Measurements from ENCODE around the gene UBASH3A.
"Not testable (repeated sequence)": the region's sequence is repeated elsewhere in the genome, so short reads cannot be mapped to it uniquely, and the experiment has no call there.

Gene UBASH3A

GRCh38 chr21:42406201-42406621 is 2.5 kb downstream of the UBASH3A start:
- TF ChIP-seq CTCF (IDR thresholded peaks at IDR 0.05; ENCODE audit: low read depth, low read length) = no peak

GRCh38 chr21:42406866-42407265 is 3.2 kb downstream of the UBASH3A start:
- no peak for TF ChIP-seq CTCF (IDR thresholded peaks at IDR 0.05; ENCODE audit: low read depth, low read length)
- no peak for DNase-seq (ENCODE audit: extremely low read depth, low read depth)

More at GRCh38 chr21:42406201-42406621, 2.5 kb downstream of the UBASH3A start:
- no peak for DNase-seq (ENCODE audit: extremely low read depth, low read depth)

- no peak for DNase-seq (ENCODE audit: extremely low read depth, low read depth)
- TF ChIP-seq CTCF (IDR thresholded peaks at IDR 0.05; ENCODE audit: low read depth, low read length) = no peak
Measured at GRCh38 chr21:42407476-42407875, 3.8 kb downstream of the UBASH3A start.

- DNase-seq (ENCODE audit: extremely low read depth, low read depth) = not testable (repeated sequence)
Measured at GRCh38 chr21:42408718-42409117, 5.0 kb downstream of the UBASH3A start.

GRCh38 chr21:42409366-42409765 is 5.7 kb downstream of the UBASH3A start:
- TF ChIP-seq CTCF (IDR thresholded peaks at IDR 0.05; ENCODE audit: low read depth, low read length) = no peak
- no peak for DNase-seq (ENCODE audit: extremely low read depth, low read depth)

- no peak for DNase-seq (ENCODE audit: extremely low read depth, low read depth)
- no peak for TF ChIP-seq CTCF (IDR thresholded peaks at IDR 0.05; ENCODE audit: low read depth, low read length)
Measured at GRCh38 chr21:42411197-42411869, 7.6 kb downstream of the UBASH3A start.

- no peak for DNase-seq (ENCODE audit: extremely low read depth, low read depth)
- TF ChIP-seq CTCF (IDR thresholded peaks at IDR 0.05; ENCODE audit: low read depth, low read length) = no peak
Measured at GRCh38 chr21:42411891-42412635, 8.4 kb downstream of the UBASH3A start.

Data from AG09319 (cell line).